SH-SY5Y (cell line): Measurements from ENCODE around the gene FAM174C.

Source experiments
- GATA2 ChIP-seq: IDR thresholded peaks from 2 replicates; pipeline ENCODE4 v1.6.1; 2011; ENCODE audit warnings: mild to moderate bottlenecking, low read depth, low read length
- GATA3 ChIP-seq: IDR thresholded peaks from 2 replicates; pipeline ENCODE4 v1.6.1; 2011; ENCODE audit warnings: low read depth, mild to moderate bottlenecking, low read length, moderate library complexity

DNA sequence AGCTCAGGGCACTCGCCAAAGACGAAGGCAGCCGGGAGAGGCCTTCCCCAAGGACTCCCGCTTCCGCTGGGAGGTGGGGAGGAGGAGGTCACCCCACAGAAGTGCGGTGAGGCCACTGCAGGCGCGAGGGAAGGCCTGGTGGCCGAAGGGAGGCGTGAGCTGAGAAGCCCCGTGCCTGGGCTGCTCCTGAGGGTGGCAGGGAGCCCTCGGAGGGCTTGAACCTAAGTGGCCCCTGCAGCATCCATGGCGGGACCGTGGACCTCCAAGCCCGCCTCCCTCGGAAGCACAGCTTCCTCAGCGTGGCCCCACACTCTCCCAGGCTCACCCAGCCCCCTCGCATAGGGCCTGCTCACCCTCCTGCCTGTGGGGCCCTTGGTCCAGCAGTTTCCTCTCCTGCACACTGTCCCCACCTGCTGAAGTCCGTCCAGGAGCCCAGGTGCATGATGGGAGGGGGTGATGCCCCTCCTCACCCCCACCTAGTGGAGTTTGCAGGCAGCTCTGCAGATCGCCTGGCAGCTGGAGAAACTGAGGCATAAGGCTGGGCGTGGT, 36.3 kb downstream of the FAM174C start:
- TF ChIP-seq GATA2 (no peak), GATA3 (no peak)
